GM18861 (cell line): ENCODE data around the gene FBP1.
"Not testable (repeated sequence)": the region's sequence is repeated elsewhere in the genome, so short reads cannot be mapped to it uniquely, and the experiment has no call there.

ENCODE experiments used
- ATAC-seq: cut with Tn5 transposase; IDR thresholded peaks from one replicate; pipeline ENCODE4 v1.9.1; 2021; ENCODE audit not compliant: unreplicated experiment

Gene FBP1

GRCh38 chr9:94619026-94619425 lies 20.3 kb downstream of the FBP1 start:
- no peak for ATAC-seq

DNA sequence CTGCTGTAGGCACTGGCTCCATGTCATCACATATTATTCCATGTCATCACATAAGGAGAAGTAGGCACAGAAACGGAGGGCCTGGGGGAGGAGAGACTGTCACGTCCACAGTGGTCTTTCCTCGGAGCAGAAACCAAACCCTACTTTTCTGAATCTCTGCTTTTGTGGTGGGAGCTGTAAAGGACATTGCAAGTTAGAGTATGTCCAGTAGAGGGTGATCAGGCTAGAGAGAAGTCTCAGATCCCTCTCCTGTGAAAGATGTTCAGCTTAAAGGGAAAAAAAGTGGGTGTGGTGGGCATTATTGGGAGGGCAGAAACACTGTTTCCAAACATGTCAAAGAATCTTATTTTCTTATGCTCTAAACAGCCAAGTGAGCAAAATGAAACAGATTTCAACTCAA lies 26.3 kb downstream of the FBP1 start:
- no peak for ATAC-seq

- no peak for ATAC-seq
Measured at GRCh38 chr9:94612071-94612470, 27.2 kb downstream of the FBP1 start.

GRCh38 chr9:94611638-94612068 lies 27.7 kb downstream of the FBP1 start:
- ATAC-seq, result no peak

GRCh38 chr9:94610181-94610606 lies 29.1 kb downstream of the FBP1 start:
- no peak for ATAC-seq

GRCh38 chr9:94607423-94607691 lies 32.0 kb downstream of the FBP1 start:
- ATAC-seq, result no peak

- ATAC-seq, result no peak
Measured at GRCh38 chr9:94606646-94607422, 32.5 kb downstream of the FBP1 start.

DNA sequence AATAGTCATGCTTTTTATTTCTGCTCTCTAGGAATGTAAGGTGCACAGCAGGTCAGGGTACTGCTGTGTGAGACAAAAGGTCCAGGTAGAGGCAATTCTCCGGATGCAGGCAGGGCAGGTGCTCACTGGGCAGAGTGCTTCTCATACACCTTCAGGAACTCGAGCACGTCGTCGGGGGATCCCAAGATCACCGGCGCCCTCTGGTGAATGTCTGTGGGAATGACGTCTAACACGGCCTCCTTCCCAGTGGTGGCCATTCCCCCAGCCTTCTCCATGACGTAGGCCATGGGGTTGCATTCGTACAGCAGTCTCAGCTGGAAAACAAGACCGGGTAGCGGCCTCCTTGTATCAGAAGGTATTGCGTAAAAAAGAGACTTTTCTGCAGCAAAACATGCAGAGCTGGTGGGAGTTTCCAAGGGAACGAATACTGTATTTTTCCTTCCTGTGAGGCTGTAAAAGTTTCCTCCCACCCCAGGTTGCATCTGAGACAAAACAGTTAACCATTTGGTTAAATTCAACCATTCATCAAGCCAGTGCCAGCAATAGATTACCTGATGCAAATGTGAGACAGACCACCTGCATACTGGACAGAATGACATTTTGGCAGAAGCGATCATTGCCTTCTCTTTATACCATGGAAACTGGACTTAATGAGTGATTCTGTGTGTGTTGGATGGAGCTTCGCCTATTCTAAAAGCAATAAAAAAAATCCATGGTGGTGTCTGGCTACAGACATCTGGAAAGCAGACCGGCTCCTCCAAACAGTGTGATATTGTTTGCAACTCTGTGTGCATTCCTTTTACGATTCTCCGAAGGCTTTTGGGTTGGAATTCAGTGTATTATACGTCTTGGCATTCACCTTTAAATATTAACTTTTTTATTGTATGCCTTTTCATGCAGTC lies 35.8 kb downstream of the FBP1 start:
- ATAC-seq, result no peak

DNA sequence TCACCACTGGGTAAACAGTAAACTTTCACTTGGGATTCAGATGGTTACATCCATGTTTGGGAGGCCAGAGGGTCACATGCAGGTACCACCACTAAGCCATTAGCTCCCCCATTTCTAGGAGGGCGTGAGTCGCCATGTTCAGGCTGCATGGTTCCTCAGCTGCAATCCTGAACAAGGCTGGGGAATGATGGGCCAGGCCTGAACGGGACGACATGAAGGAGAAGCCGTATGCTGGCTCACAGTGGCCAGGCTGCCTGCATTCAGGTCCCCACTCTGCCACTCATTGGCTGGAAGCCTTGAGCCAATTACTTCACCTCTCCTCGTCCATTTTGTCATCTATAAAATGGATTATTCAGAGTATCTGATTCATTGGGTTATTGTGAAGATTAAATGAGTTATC lies 36.7 kb downstream of the FBP1 start:
- ATAC-seq, result no peak

DNA sequence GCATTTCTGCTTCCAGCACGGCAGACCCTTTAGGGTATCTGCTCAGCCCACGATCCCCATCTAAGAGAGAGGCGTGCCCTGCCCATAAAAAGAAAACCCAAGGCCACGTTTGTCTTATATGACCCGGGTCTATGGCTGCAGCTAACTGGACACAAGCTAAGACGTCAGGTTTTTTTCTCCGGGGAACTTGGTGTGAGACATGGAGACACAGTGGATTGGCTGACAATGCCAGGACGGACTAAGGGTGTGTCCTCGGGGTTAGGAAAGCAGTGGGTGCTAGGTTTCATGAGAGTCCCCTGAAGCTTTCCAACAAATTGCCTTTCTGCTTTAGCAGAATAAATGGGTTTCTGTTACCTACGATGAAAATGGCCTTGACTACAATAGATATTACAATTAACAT lies 38.6 kb downstream of the FBP1 start:
- no peak for ATAC-seq

GRCh38 chr9:94600258-94600657 lies 39.1 kb downstream of the FBP1 start:
- no peak for ATAC-seq

DNA sequence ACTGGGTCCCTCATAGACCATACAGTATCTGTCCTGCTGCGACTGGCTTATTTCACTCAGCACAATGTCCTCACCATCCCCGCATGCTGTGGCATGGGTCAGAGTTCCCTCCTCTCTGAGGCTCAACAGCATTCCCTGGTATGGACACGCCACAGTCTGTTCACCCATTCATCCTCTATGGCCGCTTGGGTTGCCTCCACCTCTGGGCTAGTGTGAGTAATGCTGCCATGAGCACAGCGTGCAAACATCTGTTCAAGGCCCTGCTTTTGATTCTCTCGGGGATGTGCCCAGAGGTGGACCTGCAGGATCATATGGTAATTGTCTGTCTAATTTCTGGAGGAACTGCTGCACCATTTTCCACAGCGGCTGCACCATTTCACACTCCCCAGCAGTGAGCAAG lies 40.2 kb downstream of the FBP1 start:
- ATAC-seq, result no peak

- no peak for ATAC-seq
Measured at GRCh38 chr9:94593459-94594345, 45.6 kb downstream of the FBP1 start, which contains the start of gene FBP2. TSS of gene FBP2 (minus strand) at chr9:94593824. CDS start at chr9:94593726, 98 bp downstream.

GRCh38 chr9:94592683-94593082 lies 46.6 kb downstream of the FBP1 start:
- not testable (repeated sequence) for ATAC-seq

- no peak for ATAC-seq
Measured at GRCh38 chr9:94591876-94592275, 47.4 kb downstream of the FBP1 start.

- ATAC-seq, result not testable (repeated sequence)
Measured at GRCh38 chr9:94591046-94591545, 48.2 kb downstream of the FBP1 start.

- no peak for ATAC-seq
Measured at GRCh38 chr9:94588681-94589080, 50.6 kb downstream of the FBP1 start.

DNA sequence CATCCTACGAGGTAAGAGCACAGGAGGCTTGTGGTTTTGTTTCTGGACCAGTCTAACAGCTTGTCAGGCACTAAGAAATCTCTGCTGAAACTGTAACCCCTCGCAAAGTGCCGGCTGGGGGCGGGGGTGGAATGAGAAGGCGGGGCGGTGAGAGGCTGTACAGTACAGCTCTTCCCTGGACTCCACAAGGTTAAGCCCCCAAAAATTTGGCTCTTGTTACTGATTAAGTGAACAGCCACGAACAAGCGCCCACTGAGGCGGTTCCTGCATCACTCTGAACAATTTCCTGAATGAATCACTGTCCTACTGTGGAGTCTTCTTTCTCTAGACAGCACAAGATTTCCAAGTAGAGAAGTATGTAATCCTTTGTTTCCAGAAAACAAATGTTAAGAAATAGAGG lies 52.5 kb downstream of the FBP1 start:
- ATAC-seq, result no peak

- no peak for ATAC-seq
Measured at GRCh38 chr9:94586316-94586715, 53.0 kb downstream of the FBP1 start.

- ATAC-seq, result no peak
Measured at GRCh38 chr9:94584555-94584954, 54.8 kb downstream of the FBP1 start.

GRCh38 chr9:94581728-94582127 lies 57.6 kb downstream of the FBP1 start:
- ATAC-seq, result no peak
